Smooth muscle cell (in vitro differentiated cells): ENCODE results near the gene PLCB1. TPM values are rescaled to one million over a fixed set of nuclear protein-coding genes. Genes with fewer than 3 reads are reported as not detected.

Experiments used
- DNase-seq: peaks from one replicate; lab custom pipeline; 2025; ENCODE audit not compliant: unreplicated experiment; lab: John Stamatoyannopoulos, UW
- H2AFZ ChIP-seq: fragments of 200-600 bp; sonication (generic); 2 replicates; pipeline ENCODE4 v1.6.0; 2016; ENCODE audit warnings: antibody characterized with exemption, low read depth, mild to moderate bottlenecking
- H3F3A ChIP-seq: fragments of 200-600 bp; sonication (generic); 2 replicates; pipeline ENCODE4 v1.6.0; 2017; ENCODE audit warnings: antibody characterized with exemption, low read depth
- H3K27ac ChIP-seq: fragments of 200-600 bp; sonication (generic); 2 replicates; pipeline ENCODE4 v1.5.1; 2016; ENCODE audit warnings: low read depth, mild to moderate bottlenecking
- H3K27me3 ChIP-seq: fragments of 200-600 bp; sonication (generic); 2 replicates; pipeline ENCODE4 v1.6.1; 2016; ENCODE audit warnings: low read depth, mild to moderate bottlenecking
- H3K36me3 ChIP-seq: fragments of 200-600 bp; sonication (generic); 2 replicates; pipeline ENCODE4 v1.5.1; 2016; ENCODE audit warnings: low read depth
- H3K4me1 ChIP-seq: fragments of 200-600 bp; sonication (generic); 2 replicates; pipeline ENCODE4 v1.5.1; 2016; ENCODE audit warnings: low read depth
- H3K4me2 ChIP-seq: fragments of 200-600 bp; sonication (generic); 2 replicates; pipeline ENCODE4 v1.6.0; 2016; ENCODE audit warnings: mild to moderate bottlenecking
- H3K4me3 ChIP-seq: fragments of 200-600 bp; sonication (generic); 2 replicates; pipeline ENCODE4 v1.5.1; 2016; ENCODE audit warnings: mild to moderate bottlenecking
- H3K79me2 ChIP-seq: fragments of 200-600 bp; sonication (generic); 2 replicates; pipeline ENCODE4 v1.6.0; 2016; ENCODE audit warnings: low read depth, mild to moderate bottlenecking
- H3K9ac ChIP-seq: fragments of 200-600 bp; sonication (generic); 2 replicates; pipeline ENCODE4 v1.6.0; 2016; ENCODE audit warnings: low read depth
- H3K9me3 ChIP-seq: fragments of 200-600 bp; sonication (generic); replicated peaks from 2 replicates; pipeline ENCODE4 v1.5.1; 2016; ENCODE audit warnings: low read depth
- H4K20me1 ChIP-seq: fragments of 200-600 bp; sonication (generic); 2 replicates; pipeline ENCODE4 v1.6.0; 2016; ENCODE audit warnings: low read depth
- CTCF ChIP-seq: fragments of 200-600 bp; sonication (generic); IDR thresholded peaks from 2 replicates; pipeline ENCODE4 v1.5.1; 2017; ENCODE audit warnings: borderline replicate concordance, mild to moderate bottlenecking, antibody characterized with exemption; ENCODE audit not compliant: insufficient read depth, poor library complexity, severe bottlenecking
- WGBS: methylation state at CpG from one replicate; pipeline ENCODE4 v1.1.7; 2016; ENCODE audit warnings: low lambda C conversion rate; 5-methylcytosine and 5-hydroxymethylcytosine counted together
- polyA plus RNA-seq: library from polyadenylated mRNA; unstranded; fragments of >200 nt; fragmentation: Nextera tagmentation; extraction: Ambion mirVana; gene quantifications from 2 replicates; pipeline ENCODE4 v1.2.1, GENCODE V29; 2016
- total RNA-seq: library from RNA; depleted of rRNA; stranded (reverse); fragments of >200 nt; gene quantifications from 2 replicates; pipeline ENCODE4 v1.2.3, GENCODE V29; 2014

The PLCB1 gene
- total and polyA plus RNA-seq, 2 experiments from 2014 or later, result 4.7 to 25.3 TPM

- no peaks in the 10 kb centered on the region for H3K36me3 ChIP-seq
- DNase-seq, result no peak
- H3K4me3 ChIP-seq, result no peak overlapping the region
- no peaks in the 10 kb centered on the region for H3F3A ChIP-seq
- H4K20me1 ChIP-seq, result no peaks in the 10 kb centered on the region
- no peak overlapping the region for H2AFZ ChIP-seq
- no peak overlapping the region for H3K4me2 ChIP-seq
- TF ChIP-seq CTCF, result no peak
- no peaks in the 10 kb centered on the region for H3K27me3 ChIP-seq
- no peaks in the 10 kb centered on the region for H3K79me2 ChIP-seq
- peaks cover 32% of the 10 kb centered on the region for H3K4me1 ChIP-seq
- 96% methylated on average over 1 of the region's 1 CpG for WGBS
- H3K9me3 ChIP-seq, result no peaks in the 10 kb centered on the region
- H3K27ac ChIP-seq, result no peak overlapping the region
- no peak overlapping the region for H3K9ac ChIP-seq
Observed at GRCh38 chr20:8210749-8211148, 78.7 kb downstream of the PLCB1 start.

GRCh38 chr20:8212286-8212685 is 80.2 kb downstream of the PLCB1 start:
- Histone ChIP-seq H3K4me3 (no peak overlapping the region), H3K9ac (no peak overlapping the region), H3K27ac (no peak overlapping the region), H2AFZ (no peak overlapping the region), H3K9me3 (no peaks in the 10 kb centered on the region), H3K4me1 (peaks cover 32% of the 10 kb centered on the region), H3K79me2 (no peaks in the 10 kb centered on the region), H3K27me3 (no peaks in the 10 kb centered on the region), H3F3A (no peaks in the 10 kb centered on the region), H3K36me3 (no peaks in the 10 kb centered on the region), H3K4me2 (no peak overlapping the region), H4K20me1 (no peaks in the 10 kb centered on the region)
- WGBS, result 88% methylated on average over 3 of the region's 3 CpGs
- no peak for TF ChIP-seq CTCF
- DNase-seq, result no peak

GRCh38 chr20:8213270-8213669 is 81.2 kb downstream of the PLCB1 start:
- H3K27ac ChIP-seq, result no peak overlapping the region
- no peak for DNase-seq
- no peak for TF ChIP-seq CTCF
- H4K20me1 ChIP-seq, result no peaks in the 10 kb centered on the region
- no peaks in the 10 kb centered on the region for H3K36me3 ChIP-seq
- H2AFZ ChIP-seq, result no peak overlapping the region
- WGBS, result 97% methylated on average over 1 of the region's 1 CpG
- H3K4me2 ChIP-seq, result no peak overlapping the region
- H3K4me1 ChIP-seq, result peaks cover 27% of the 10 kb centered on the region
- H3K79me2 ChIP-seq, result no peaks in the 10 kb centered on the region
- H3K27me3 ChIP-seq, result no peaks in the 10 kb centered on the region
- no peak overlapping the region for H3K9ac ChIP-seq
- H3K4me3 ChIP-seq, result no peak overlapping the region
- no peaks in the 10 kb centered on the region for H3F3A ChIP-seq
- no peaks in the 10 kb centered on the region for H3K9me3 ChIP-seq

- WGBS, result 96% methylated on average over 12 of the region's 12 CpGs
- Histone ChIP-seq H3F3A (no peaks in the 10 kb centered on the region), H3K4me3 (no peak overlapping the region), H3K9me3 (no peaks in the 10 kb centered on the region), H3K36me3 (no peaks in the 10 kb centered on the region), H3K9ac (no peak overlapping the region), H3K79me2 (no peaks in the 10 kb centered on the region), H3K4me1 (peaks cover 19% of the 10 kb centered on the region), H4K20me1 (no peaks in the 10 kb centered on the region), H3K27me3 (no peaks in the 10 kb centered on the region), H3K4me2 (no peak overlapping the region), H2AFZ (no peak overlapping the region), H3K27ac (no peak overlapping the region)
- no peak for DNase-seq
- no peak for TF ChIP-seq CTCF
Observed at GRCh38 chr20:8213831-8214587, 81.9 kb downstream of the PLCB1 start.
